Measurements from ENCODE around the gene EIF2B2.

GRCh38 chr14:74956027-74956279, 46.8 kb upstream of the EIF2B2 start:
- TF ChIP-seq CTCF (IDR thresholded peaks at IDR 0.05) (no peak), POLR2A (IDR thresholded peaks at IDR 0.05) (no peak), EP300 (IDR thresholded peaks at IDR 0.05; ENCODE audit: low read depth) (no peak), POLR2AphosphoS5 (IDR thresholded peaks at IDR 0.05) (no peak)
